Common myeloid progenitor, CD34-positive (primary cell): ENCODE measurements around the gene IFI27L2.
A peak's percentile ranks its signal among the peaks of the same experiment; 100 is the strongest.

Experiments used
- CTCF ChIA-PET: fragments of 350-600 bp; sonication (Branson Sonifier 250); formaldehyde crosslinking; loops from one replicate; lab custom pipeline; 2021; ENCODE audit warnings: antibody characterized with exemption; lab: Charles Lee
- POLR2A ChIA-PET: fragments of 350-600 bp; sonication (Branson Sonifier 250); formaldehyde crosslinking; loops from one replicate; lab custom pipeline; 2021; ENCODE audit warnings: antibody characterized with exemption; lab: Charles Lee
- DNase-seq, 3 donors: peaks; one replicate each; pipeline versions ENCODE4 v3.0.0 to v3.0.0-alpha.2; 2013
- H3K27ac ChIP-seq, 2 experiments: 1 replicate in 1 of 2; 2 replicates in 1 of 2; pipeline ENCODE4 v1.7.0; 2013; ENCODE audit warnings: inconsistent platforms in 2 of 2, low read length in 2 of 2, mild to moderate bottlenecking in 2 of 2, low read depth in 1 of 2, moderate library complexity in 1 of 2; ENCODE audit not compliant: severe bottlenecking in 2 of 2, insufficient read depth in 1 of 2, poor library complexity in 1 of 2
- H3K27me3 ChIP-seq, 5 experiments: replicated peaks in 2 of 5; 1 replicate in 3 of 5; 2 replicates in 2 of 5; pipeline versions ENCODE4 v1.6.1 to v1.7.0; 2013; ENCODE audit warnings: low read length in 4 of 5, mild to moderate bottlenecking in 2 of 5, moderate library complexity in 2 of 5, inconsistent platforms in 1 of 5; ENCODE audit not compliant: insufficient read depth in 5 of 5, control insufficient read depth in 4 of 5
- H3K36me3 ChIP-seq, 4 experiments: 1 replicate in 2 of 4; 2 replicates in 2 of 4; pipeline versions ENCODE4 v1.6.1 to v1.7.0; 2013; ENCODE audit warnings: low read length in 3 of 4, control low read depth in 1 of 4, mild to moderate bottlenecking in 1 of 4; ENCODE audit not compliant: control insufficient read depth in 4 of 4, insufficient read depth in 4 of 4
- H3K4me1 ChIP-seq, 4 experiments: 1 replicate in 3 of 4; 2 replicates in 1 of 4; pipeline versions ENCODE4 v1.6.1 to v1.7.1; 2013; ENCODE audit warnings: low read length in 3 of 4, mild to moderate bottlenecking in 3 of 4, control low read depth in 1 of 4, inconsistent platforms in 1 of 4, moderate library complexity in 1 of 4; ENCODE audit not compliant: control insufficient read depth in 4 of 4, insufficient read depth in 4 of 4; ENCODE audit errors: control extremely low read depth in 1 of 4
- H3K4me3 ChIP-seq, 7 experiments: 1 replicate in 4 of 7; 2 replicates in 3 of 7; pipeline versions ENCODE4 v1.5.1 to v1.7.0; 2013; ENCODE audit warnings: mild to moderate bottlenecking in 7 of 7, low read length in 6 of 7, moderate library complexity in 6 of 7, inconsistent platforms in 2 of 7, low read depth in 2 of 7, control low read depth in 1 of 7; ENCODE audit not compliant: insufficient read depth in 4 of 7, control insufficient read depth in 1 of 7; ENCODE audit errors: extremely low read depth in 1 of 7
- H3K9me3 ChIP-seq, 5 experiments: 1 replicate in 4 of 5; 2 replicates in 1 of 5; pipeline versions ENCODE4 v1.6.1 to v1.7.1; 2013; ENCODE audit warnings: low read length in 4 of 5, mild to moderate bottlenecking in 2 of 5, inconsistent platforms in 1 of 5, low read depth in 1 of 5, moderate library complexity in 1 of 5; ENCODE audit not compliant: control insufficient read depth in 4 of 5, insufficient read depth in 2 of 5; ENCODE audit errors: control extremely low read depth in 1 of 5
- WGBS: methylation state at CpG from one replicate; pipeline ENCODE4 v1.1.5; 2013; ENCODE audit not compliant: insufficient coverage; 5-methylcytosine and 5-hydroxymethylcytosine counted together

IFI27L2 gene

DNA sequence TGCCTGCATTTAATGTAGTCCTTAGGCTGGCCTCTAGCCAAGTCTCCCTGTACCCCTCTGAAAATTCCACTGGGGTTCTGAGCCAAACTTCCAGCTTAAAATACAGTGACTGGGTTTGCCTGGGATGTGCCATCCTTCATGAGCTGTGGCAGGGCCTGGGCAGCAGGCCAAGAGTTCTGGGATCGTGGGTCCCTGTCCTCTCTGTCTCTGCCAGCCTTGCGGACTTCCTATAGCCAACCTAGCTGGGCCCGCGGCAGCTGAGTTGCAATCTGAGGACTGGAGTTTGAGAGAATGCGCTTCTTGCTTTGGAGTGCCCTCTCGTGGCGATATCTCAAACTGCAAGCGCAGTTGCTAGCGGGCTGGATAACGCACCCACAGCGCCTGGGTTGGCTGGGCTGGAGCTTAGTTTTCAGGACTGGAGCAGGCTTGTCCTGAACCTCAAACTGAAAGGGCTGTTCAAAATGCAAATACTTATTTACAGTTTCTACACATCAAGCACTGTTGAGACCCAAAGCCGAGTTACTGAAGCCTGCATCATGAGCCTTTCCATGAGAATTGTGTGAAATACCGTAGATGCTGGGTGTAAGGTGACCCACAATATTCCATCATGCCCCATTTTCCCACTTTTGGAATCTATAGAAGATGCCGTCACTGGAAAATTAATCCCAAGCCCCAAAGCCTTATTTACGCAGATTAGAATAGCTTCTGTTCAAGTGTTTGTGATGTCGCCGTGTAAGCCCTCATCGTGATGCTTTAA, 7.3 kb upstream of the IFI27L2 start:
- no peak overlapping the region for H3K27ac ChIP-seq
- H3K36me3 ChIP-seq, result no peaks in the 10 kb centered on the region
- WGBS, result 36% methylated on average over 15 of the region's 18 CpGs
- H3K4me1 ChIP-seq, result no peaks in the 10 kb centered on the region
- ChIA-PET CTCF (interaction anchor here (0.7 to 4.7 kb wide), 28 partner anchors 8 to 254 kb away, joined by 3 to 55 read pairs (median 6); partner anchors contain the start of genes DDX24, IFI27L1 and IFI27L2), POLR2A (interaction anchor here (0.6 kb wide), 2 partner anchors 72 to 83 kb away, joined by 4 to 5 read pairs; no protein-coding TSS in a partner anchor)
- no peak overlapping the region for H3K4me3 ChIP-seq
- peaks cover 0 to 2% (median 0%) of the 10 kb centered on the region in 5 experiments for H3K27me3 ChIP-seq
- DNase-seq, result peak; percentile 80 to 88 (median 85)
- peaks cover 0 to 7% (median 3%) of the 10 kb centered on the region in 5 experiments for H3K9me3 ChIP-seq

DNA sequence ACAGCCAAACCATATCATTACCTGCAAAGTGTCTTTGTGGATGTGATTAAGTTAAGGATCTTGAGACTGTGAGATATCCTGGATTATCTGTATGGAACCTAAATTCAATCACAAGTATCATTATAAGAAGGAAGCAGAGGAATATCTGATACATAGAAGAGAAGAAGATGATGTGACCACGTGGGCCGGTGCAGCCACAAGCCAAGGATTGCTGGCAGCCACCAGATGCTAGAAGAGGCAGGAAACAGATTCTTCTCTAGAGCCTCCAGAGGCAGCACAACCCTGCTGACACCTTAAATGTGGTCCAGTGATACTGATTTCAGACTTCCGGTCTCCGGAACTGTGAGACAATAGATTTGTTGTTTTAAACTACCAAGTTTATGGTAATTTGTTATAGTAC, 6.1 kb upstream of the IFI27L2 start:
- CTCF ChIA-PET, result interaction anchor here (0.6 to 4.7 kb wide), 3 partner anchors 24 to 98 kb away, joined by 3 to 50 read pairs (median 33); no protein-coding TSS in a partner anchor
- Histone ChIP-seq H3K9me3 (peaks cover 0 to 7% (median 3%) of the 10 kb centered on the region in 5 experiments), H3K27ac (no peak overlapping the region), H3K4me1 (peaks cover 0 to under 1% (median 0%) of the 10 kb centered on the region in 4 experiments), H3K4me3 (no peak overlapping the region), H3K27me3 (peaks cover 0 to 6% (median 0%) of the 10 kb centered on the region in 5 experiments), H3K36me3 (no peaks in the 10 kb centered on the region)
- POLR2A ChIA-PET, result no interaction called here
- 81% methylated on average over 2 of the region's 4 CpGs for WGBS
- DNase-seq, result no peak

DNA sequence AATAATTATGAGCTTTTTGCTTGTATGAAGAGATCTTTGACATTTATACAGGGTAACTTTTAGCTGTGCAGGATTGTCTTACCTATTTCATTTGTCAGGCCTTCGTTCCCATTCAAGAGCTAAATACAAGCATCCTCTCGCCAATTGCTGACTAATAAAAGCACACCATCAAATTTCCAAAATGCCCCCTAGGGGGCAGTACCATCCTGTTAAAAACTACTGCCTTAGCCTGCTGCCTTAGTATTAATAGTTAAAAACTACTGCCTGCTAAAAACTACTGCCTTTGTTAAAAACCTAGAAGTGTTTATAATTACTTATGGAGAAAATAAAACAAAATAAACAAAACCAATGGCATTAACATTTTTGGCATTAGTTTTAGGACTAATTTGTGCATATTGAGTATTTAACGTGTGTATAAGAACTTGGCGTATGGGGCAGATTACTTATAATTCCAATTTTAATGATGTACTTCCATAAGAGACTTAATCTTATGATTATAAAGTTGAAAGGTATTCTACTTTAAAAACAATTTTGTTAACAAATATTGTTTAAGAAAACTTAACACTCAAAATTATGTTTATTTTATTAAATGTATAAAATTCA, 3.0 kb upstream of the IFI27L2 start:
- peaks cover 0 to 7% (median 3%) of the 10 kb centered on the region in 5 experiments for H3K9me3 ChIP-seq
- peak; percentile 79 to 90 (median 83) for DNase-seq
- 0% methylated on average over 1 of the region's 4 CpGs for WGBS
- no peak overlapping the region for H3K27ac ChIP-seq
- peaks cover 0 to 6% (median 0%) of the 10 kb centered on the region in 5 experiments for H3K27me3 ChIP-seq
- peaks cover 0 to 16% (median 14%) of the 10 kb centered on the region in 4 experiments for H3K4me1 ChIP-seq
- POLR2A ChIA-PET, result interaction anchor here (0.6 kb wide), 1 partner anchor 74 kb away, joined by 4 read pairs; no protein-coding TSS in a partner anchor
- H3K4me3 ChIP-seq, result no peak overlapping the region
- H3K36me3 ChIP-seq, result no peaks in the 10 kb centered on the region
- CTCF ChIA-PET, result interaction anchor here (0.7 to 3.7 kb wide), 22 partner anchors 10 to 416 kb away, joined by 3 to 41 read pairs (median 4); partner anchors contain the start of gene IFI27

DNA sequence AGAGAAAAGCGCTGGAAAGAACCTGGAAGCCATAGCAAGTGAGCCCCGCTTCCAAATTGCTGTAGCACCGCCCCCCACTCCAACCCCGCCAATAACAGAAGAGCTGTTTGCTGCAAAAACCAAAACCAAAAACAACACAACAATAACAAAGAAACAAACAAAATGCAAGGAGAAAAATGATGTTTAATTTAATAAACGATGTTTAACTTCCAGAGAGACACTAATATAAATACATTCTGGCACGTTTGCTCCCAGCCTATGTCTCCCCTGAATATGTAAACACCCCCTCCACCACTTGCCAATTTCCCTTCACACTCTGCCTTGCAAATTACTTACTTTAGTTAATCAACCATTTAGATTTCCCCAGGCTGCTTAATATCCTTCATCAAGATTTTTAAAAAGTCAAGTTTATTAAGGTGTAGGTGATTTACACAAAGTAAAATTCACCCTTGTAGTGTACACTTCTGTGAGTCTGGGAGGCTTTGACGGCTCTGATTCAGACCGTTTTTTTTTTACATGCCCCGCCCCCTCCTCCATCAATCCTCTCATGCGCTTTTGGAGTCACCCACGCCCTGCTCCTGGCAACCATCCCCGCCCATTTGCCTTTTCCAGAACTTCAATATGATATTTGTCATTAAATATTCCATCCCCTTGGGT, 482 bp upstream of the IFI27L2 start:
- H3K9me3 ChIP-seq, result no peaks in the 10 kb centered on the region
- H3K27ac ChIP-seq, result no peak overlapping the region
- H3K4me3 ChIP-seq, result peak overlapping the region in 6 of 7 experiments; percentile 40 to 87 (median 68)
- H3K27me3 ChIP-seq, result peaks cover 0 to 6% (median 0%) of the 10 kb centered on the region in 5 experiments
- peaks cover 0 to 2% (median 0%) of the 10 kb centered on the region in 4 experiments for H3K36me3 ChIP-seq
- ChIA-PET POLR2A (no interaction called here), CTCF (interaction anchor here (1.1 to 3.7 kb wide), 8 partner anchors 8 to 95 kb away, joined by 3 to 41 read pairs (median 8); no protein-coding TSS in a partner anchor)
- WGBS, result 0% methylated on average over 4 of the region's 12 CpGs
- peaks cover 0 to 16% (median 14%) of the 10 kb centered on the region in 4 experiments for H3K4me1 ChIP-seq
- DNase-seq, result peak; percentile 47 to 62 (median 61)

DNA sequence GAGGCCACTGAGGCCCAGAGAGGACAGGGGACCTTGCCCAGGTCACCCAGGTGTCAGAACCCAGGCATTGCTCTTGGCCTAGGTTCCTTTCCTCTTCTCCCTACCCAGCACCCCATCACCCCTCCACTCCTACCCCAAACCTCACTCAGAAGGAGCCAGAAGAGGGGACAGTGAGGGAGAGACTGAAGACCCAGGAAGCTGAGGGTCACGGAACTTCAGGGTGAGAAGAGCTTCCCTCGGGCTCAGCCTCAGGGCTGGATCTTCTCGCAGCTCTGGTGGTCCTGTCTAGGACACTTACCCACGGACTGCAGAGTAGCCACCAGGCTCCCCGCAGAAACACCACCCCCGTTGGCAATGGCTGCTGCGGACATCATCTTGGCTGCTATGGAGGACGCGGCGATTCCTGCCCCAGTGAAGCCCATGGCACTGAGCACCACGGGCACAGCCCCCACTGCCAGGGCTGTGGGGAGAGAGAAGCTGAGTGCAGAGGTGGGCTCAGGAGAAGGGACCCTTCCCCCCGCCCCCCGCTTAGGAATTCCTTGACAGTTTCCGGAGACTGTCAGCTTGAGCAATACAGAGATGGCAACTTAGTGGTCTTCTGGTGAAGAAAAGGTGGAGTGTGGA, 1.1 kb downstream of the IFI27L2 start:
- peaks cover 0 to 2% (median 0%) of the 10 kb centered on the region in 4 experiments for H3K36me3 ChIP-seq
- H3K4me1 ChIP-seq, result peaks cover 0 to 16% (median 14%) of the 10 kb centered on the region in 4 experiments
- no peak overlapping the region for H3K27ac ChIP-seq
- POLR2A ChIA-PET, result no interaction called here
- CTCF ChIA-PET, result interaction anchor here (0.8 to 2.8 kb wide), 9 partner anchors 10 to 358 kb away, joined by 3 to 16 read pairs (median 4); no protein-coding TSS in a partner anchor
- H3K4me3 ChIP-seq, result peak overlapping the region in 1 of 7 experiments; percentile 82
- H3K27me3 ChIP-seq, result peaks cover 0 to 6% (median 0%) of the 10 kb centered on the region in 5 experiments
- WGBS, result 98% methylated on average over 14 of the region's 14 CpGs
- no peaks in the 10 kb centered on the region for H3K9me3 ChIP-seq
- DNase-seq, result no peak

DNA sequence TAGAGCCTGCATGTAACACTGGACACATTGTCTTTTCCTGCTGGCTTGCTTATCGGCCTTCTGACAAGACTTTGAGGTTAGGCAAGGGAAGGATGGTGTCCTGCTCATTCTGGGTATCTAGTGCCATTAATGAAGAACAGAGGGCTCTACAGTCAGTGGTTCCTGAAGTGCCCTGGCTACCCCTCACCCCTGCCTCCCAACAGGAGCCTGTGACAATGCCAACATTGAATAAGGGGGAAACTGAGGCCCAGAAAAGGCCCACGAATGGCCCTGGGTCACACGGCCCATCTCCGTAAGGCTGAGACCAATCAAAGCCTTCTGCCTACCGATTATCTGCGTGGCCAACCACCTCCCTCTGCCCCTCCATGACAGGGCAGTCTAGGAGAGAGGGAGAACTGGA, 2.1 kb downstream of the IFI27L2 start:
- POLR2A ChIA-PET, result no interaction called here
- peaks cover 0 to 6% (median 0%) of the 10 kb centered on the region in 5 experiments for H3K27me3 ChIP-seq
- DNase-seq, result no peak
- H3K4me3 ChIP-seq, result no peak overlapping the region
- H3K4me1 ChIP-seq, result peaks cover 0 to 16% (median 14%) of the 10 kb centered on the region in 4 experiments
- CTCF ChIA-PET, result interaction anchor here (0.8 to 2.8 kb wide), 4 partner anchors 9 to 358 kb away, joined by 3 to 16 read pairs (median 4); no protein-coding TSS in a partner anchor
- peaks cover 0 to 2% (median 0%) of the 10 kb centered on the region in 4 experiments for H3K36me3 ChIP-seq
- 99% methylated on average over 6 of the region's 6 CpGs for WGBS
- H3K9me3 ChIP-seq, result no peaks in the 10 kb centered on the region
- no peak overlapping the region for H3K27ac ChIP-seq
